Liver (tissue), 9 donors: ENCODE measurements around the gene FGD6. TPM values are rescaled to one million over a fixed set of nuclear protein-coding genes. Genes with fewer than 3 reads are reported as not detected.
A peak's percentile ranks its signal among the peaks of the same experiment; 100 is the strongest.

ENCODE experiments used
- DNase-seq: peaks from one replicate; pipeline ENCODE4 v3.0.0-alpha.2; 2017; ENCODE audit warnings: low spot score
- H3K27ac ChIP-seq, 2 donors: one replicate each; pipeline ENCODE4 v1.7.0; 2013; ENCODE audit warnings: inconsistent platforms in 2 of 2, low read length in 2 of 2, control low read depth in 1 of 2, low read depth in 1 of 2, mild to moderate bottlenecking in 1 of 2
- H3K27me3 ChIP-seq, 4 donors: one replicate each; pipeline versions ENCODE4 v1.6.1 to v1.7.0; 2013; ENCODE audit warnings: low read length in 3 of 4, inconsistent platforms in 1 of 4, mild to moderate bottlenecking in 1 of 4, moderate library complexity in 1 of 4; ENCODE audit not compliant: control insufficient read depth in 4 of 4, insufficient read depth in 4 of 4
- H3K36me3 ChIP-seq, 4 donors: one replicate each; pipeline versions ENCODE4 v1.6.1 to v1.7.0; 2013; ENCODE audit warnings: low read length in 3 of 4, mild to moderate bottlenecking in 3 of 4, low read depth in 1 of 4, moderate library complexity in 1 of 4; ENCODE audit not compliant: control insufficient read depth in 4 of 4, insufficient read depth in 3 of 4
- H3K4me1 ChIP-seq, 4 donors: one replicate each; pipeline versions ENCODE4 v1.6.1 to v1.7.0; 2013; ENCODE audit warnings: low read length in 3 of 4, mild to moderate bottlenecking in 3 of 4, moderate library complexity in 1 of 4; ENCODE audit not compliant: control insufficient read depth in 4 of 4, insufficient read depth in 4 of 4
- H3K4me3 ChIP-seq, 3 donors: one replicate each; pipeline versions ENCODE4 v1.6.1 to v1.7.0; 2013; ENCODE audit warnings: low read length in 3 of 3, control low read depth in 1 of 3, low read depth in 1 of 3, mild to moderate bottlenecking in 1 of 3
- H3K9ac ChIP-seq, 2 donors: one replicate each; pipeline ENCODE4 v1.7.0; 2013; ENCODE audit warnings: low read length in 2 of 2, mild to moderate bottlenecking in 2 of 2, moderate library complexity in 2 of 2, control low read depth in 1 of 2, low read depth in 1 of 2
- H3K9me3 ChIP-seq, 4 donors: one replicate each; pipeline versions ENCODE4 v1.6.1 to v1.7.0; 2013; ENCODE audit warnings: low read length in 3 of 4; ENCODE audit not compliant: control insufficient read depth in 4 of 4
- CTCF ChIP-seq: fragments of 150-350 bp; IDR thresholded peaks from 2 replicates; pipeline ENCODE4 v1.5.1; 2017; ENCODE audit warnings: improper control_type of control experiment, low read depth, low read length; ENCODE audit not compliant: missing input control
- FOXA1 ChIP-seq: IDR thresholded peaks from 2 replicates; pipeline ENCODE4 v1.6.1; 2016; ENCODE audit warnings: antibody characterized with exemption
- FOXA2 ChIP-seq: IDR thresholded peaks from 2 replicates; pipeline ENCODE4 v1.6.1; 2016; ENCODE audit warnings: antibody characterized with exemption
- GABPA ChIP-seq, 2 donors: IDR thresholded peaks in 1 of 2; conservative IDR thresholded peaks in 1 of 2; 2 replicates each; pipeline ENCODE4 v1.6.1; 2016; ENCODE audit warnings: antibody characterized with exemption in 2 of 2, mild to moderate bottlenecking in 1 of 2, moderate library complexity in 1 of 2
- HNF4A ChIP-seq, 2 donors: conservative IDR thresholded peaks; 2 replicates each; pipeline ENCODE4 v1.6.1; 2016; ENCODE audit warnings: antibody characterized with exemption in 2 of 2, mild to moderate bottlenecking in 2 of 2
- HNF4G ChIP-seq: IDR thresholded peaks from 2 replicates; pipeline ENCODE4 v1.6.1; 2016; ENCODE audit warnings: antibody characterized with exemption
- JUND ChIP-seq, 2 donors: IDR thresholded peaks; 2 replicates each; pipeline ENCODE4 v1.6.1; 2016; ENCODE audit warnings: antibody characterized with exemption in 2 of 2
- NR2F2 ChIP-seq: IDR thresholded peaks from 2 replicates; pipeline ENCODE4 v1.6.1; 2016; ENCODE audit warnings: antibody characterized with exemption
- RAD21 ChIP-seq, 2 donors: IDR thresholded peaks; 2 replicates each; pipeline ENCODE4 v1.6.1; 2016; ENCODE audit warnings: antibody characterized with exemption in 2 of 2, mild to moderate bottlenecking in 2 of 2
- SP1 ChIP-seq: IDR thresholded peaks from 2 replicates; pipeline ENCODE4 v1.6.1; 2018; ENCODE audit warnings: antibody characterized with exemption, mild to moderate bottlenecking
- TAF1 ChIP-seq: conservative IDR thresholded peaks from 2 replicates; pipeline ENCODE4 v1.6.1; 2016; ENCODE audit warnings: antibody characterized with exemption, mild to moderate bottlenecking
- YY1 ChIP-seq: IDR thresholded peaks from 2 replicates; pipeline ENCODE4 v1.6.1; 2016; ENCODE audit warnings: antibody characterized with exemption, mild to moderate bottlenecking
- WGBS: extraction: QIAGEN DNeasy Blood & Tissue Kit; methylation state at CpG from one replicate; pipeline ENCODE4 v1.1.7; 2013; 5-methylcytosine and 5-hydroxymethylcytosine counted together
- polyA plus RNA-seq, 2 donors: library from polyadenylated mRNA; stranded (reverse) in 1 of 2; unstranded in 1 of 2; fragments of 200-250 nt in 1 of 2; fragments of >200 nt in 1 of 2; fragmentation: Nextera tagmentation in 1 of 2; extraction: Ambion mirVana in 1 of 2; gene quantifications; one replicate each; pipeline versions ENCODE4 v1.2.1 to v1.2.3, GENCODE V29; 2013 to 2015
- total RNA-seq, 2 donors: library from RNA; depleted of rRNA; stranded (reverse); fragments of >200 nt; gene quantifications; one replicate each; pipeline ENCODE4 v1.2.3, GENCODE V29; 2014
- TF ChIP-seq, protein P1 (sequence below): IDR thresholded peaks from 2 replicates; pipeline ENCODE4 v1.6.1; 2016; ENCODE audit warnings: antibody characterized with exemption, mild to moderate bottlenecking
- TF ChIP-seq, protein P2 (sequence below): IDR thresholded peaks from 2 replicates; pipeline ENCODE4 v1.6.1; 2016; ENCODE audit warnings: antibody characterized with exemption
- donor health status: healthy.
- donor health status: healthy.
- donor health status: healthy.
- donor health status: healthy.
- donor health status: healthy.

Gene FGD6
- total and polyA plus RNA-seq, 4 donors: 0.54 to 6.9 (median 2.4) TPM

DNA sequence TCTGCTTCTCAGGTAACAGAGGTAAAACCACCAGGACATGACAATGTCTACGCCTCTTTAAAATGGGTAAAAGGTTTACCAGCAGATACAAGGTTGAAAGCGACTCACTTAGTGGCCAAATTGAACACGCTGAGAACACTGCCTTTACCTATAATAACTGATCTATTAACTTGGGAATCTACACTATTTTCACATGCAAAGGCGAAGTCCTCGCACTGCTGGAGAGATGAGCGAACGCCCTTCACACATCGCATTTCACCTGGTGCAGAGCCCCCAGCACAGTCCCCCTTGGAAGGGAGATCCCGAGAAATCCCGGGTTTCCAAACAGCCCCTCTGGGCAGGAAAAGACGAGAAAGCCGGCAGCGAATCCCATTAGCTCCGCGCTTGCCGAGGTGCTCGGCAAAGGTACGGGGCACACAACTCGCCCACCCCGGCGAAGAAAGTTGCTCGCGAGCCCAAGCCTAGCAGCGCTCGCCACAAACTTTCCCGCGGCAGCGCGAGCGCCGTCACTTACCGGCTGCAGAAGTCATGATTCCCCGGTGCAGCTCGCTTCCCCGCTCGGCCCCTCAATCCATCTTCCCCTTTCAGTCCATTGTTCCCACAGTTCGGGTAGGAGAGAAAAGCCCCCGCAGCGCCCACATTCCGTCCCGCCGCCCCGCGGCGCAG lies 423 bp downstream of the FGD6 start (continued):
- TF ChIP-seq SP1: no peak
- TF ChIP-seq YY1: no peak
- no peak for TF ChIP-seq JUND (IDR thresholded peaks at IDR 0.05)
- TF ChIP-seq, protein P1, sequence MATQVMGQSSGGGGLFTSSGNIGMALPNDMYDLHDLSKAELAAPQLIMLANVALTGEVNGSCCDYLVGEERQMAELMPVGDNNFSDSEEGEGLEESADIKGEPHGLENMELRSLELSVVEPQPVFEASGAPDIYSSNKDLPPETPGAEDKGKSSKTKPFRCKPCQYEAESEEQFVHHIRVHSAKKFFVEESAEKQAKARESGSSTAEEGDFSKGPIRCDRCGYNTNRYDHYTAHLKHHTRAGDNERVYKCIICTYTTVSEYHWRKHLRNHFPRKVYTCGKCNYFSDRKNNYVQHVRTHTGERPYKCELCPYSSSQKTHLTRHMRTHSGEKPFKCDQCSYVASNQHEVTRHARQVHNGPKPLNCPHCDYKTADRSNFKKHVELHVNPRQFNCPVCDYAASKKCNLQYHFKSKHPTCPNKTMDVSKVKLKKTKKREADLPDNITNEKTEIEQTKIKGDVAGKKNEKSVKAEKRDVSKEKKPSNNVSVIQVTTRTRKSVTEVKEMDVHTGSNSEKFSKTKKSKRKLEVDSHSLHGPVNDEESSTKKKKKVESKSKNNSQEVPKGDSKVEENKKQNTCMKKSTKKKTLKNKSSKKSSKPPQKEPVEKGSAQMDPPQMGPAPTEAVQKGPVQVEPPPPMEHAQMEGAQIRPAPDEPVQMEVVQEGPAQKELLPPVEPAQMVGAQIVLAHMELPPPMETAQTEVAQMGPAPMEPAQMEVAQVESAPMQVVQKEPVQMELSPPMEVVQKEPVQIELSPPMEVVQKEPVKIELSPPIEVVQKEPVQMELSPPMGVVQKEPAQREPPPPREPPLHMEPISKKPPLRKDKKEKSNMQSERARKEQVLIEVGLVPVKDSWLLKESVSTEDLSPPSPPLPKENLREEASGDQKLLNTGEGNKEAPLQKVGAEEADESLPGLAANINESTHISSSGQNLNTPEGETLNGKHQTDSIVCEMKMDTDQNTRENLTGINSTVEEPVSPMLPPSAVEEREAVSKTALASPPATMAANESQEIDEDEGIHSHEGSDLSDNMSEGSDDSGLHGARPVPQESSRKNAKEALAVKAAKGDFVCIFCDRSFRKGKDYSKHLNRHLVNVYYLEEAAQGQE: no peak
- no peak for TF ChIP-seq NR2F2
- TF ChIP-seq TAF1: peak; percentile 43

DNA sequence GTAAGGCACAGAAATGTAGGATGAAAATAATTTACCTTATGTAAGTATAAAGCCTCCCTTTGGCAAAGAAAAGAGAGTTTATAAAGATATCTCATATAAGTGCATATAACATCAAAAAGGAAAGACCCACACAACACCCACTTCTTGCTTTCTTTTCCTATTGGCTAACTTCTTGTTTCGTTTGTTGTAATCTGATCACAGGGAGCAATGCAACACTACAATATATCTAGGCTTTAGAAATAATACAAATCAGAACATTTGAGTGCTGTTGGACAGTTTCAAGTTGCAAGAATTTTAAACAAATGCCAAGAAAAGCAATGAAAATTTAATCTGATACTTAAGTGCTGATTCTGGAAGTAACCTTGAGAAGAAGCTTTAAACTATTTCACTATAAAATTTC lies 1.3 kb downstream of the FGD6 start:
- H3K27ac ChIP-seq: peak overlapping the region; percentile 92 to 98
- H3K4me1 ChIP-seq: peaks cover 3 to 18% (median 9%) of the 10 kb centered on the region in 4 donors
- TF ChIP-seq, protein P1: no peak
- TF ChIP-seq FOXA2 (no peak), SP1 (no peak), TAF1 (no peak), GABPA (IDR thresholded peaks at IDR 0.05 in 1 of 2, conservative IDR thresholded peaks at IDR 0.05 in 1 of 2) (no peak), YY1 (no peak), HNF4A (conservative IDR thresholded peaks at IDR 0.05) (no peak), FOXA1 (no peak), CTCF (no peak), HNF4G (no peak), RAD21 (IDR thresholded peaks at IDR 0.05) (no peak), NR2F2 (no peak), JUND (IDR thresholded peaks at IDR 0.05) (no peak)
- TF ChIP-seq, protein P2, sequence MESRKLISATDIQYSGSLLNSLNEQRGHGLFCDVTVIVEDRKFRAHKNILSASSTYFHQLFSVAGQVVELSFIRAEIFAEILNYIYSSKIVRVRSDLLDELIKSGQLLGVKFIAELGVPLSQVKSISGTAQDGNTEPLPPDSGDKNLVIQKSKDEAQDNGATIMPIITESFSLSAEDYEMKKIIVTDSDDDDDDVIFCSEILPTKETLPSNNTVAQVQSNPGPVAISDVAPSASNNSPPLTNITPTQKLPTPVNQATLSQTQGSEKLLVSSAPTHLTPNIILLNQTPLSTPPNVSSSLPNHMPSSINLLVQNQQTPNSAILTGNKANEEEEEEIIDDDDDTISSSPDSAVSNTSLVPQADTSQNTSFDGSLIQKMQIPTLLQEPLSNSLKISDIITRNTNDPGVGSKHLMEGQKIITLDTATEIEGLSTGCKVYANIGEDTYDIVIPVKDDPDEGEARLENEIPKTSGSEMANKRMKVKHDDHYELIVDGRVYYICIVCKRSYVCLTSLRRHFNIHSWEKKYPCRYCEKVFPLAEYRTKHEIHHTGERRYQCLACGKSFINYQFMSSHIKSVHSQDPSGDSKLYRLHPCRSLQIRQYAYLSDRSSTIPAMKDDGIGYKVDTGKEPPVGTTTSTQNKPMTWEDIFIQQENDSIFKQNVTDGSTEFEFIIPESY: no peak
- H3K4me3 ChIP-seq: peak overlapping the region; percentile 5 to 96 (median 93)
- peak overlapping the region; percentile 82 to 87 for H3K9ac ChIP-seq
- no peaks in the 10 kb centered on the region for H3K9me3 ChIP-seq
- WGBS: 12% methylated on average over 1 of the region's 1 CpG
- no peak for DNase-seq
- no peaks in the 10 kb centered on the region for H3K27me3 ChIP-seq
- H3K36me3 ChIP-seq: no peaks in the 10 kb centered on the region
